Fibroblast of skin of left quadriceps (primary cell): ENCODE results near the gene TNFAIP8L2.
A peak's percentile ranks its signal among the peaks of the same experiment; 100 is the strongest.
"Not testable (repeated sequence)": the region's sequence is repeated elsewhere in the genome, so short reads cannot be mapped to it uniquely, and the experiment has no call there.

Experiments
- DNase-seq, 2 experiments: peaks; one replicate each; pipeline ENCODE4 v3.0.0-alpha.2; 2013; ENCODE audit warnings: low read depth in 2 of 2

The TNFAIP8L2 gene

DNA sequence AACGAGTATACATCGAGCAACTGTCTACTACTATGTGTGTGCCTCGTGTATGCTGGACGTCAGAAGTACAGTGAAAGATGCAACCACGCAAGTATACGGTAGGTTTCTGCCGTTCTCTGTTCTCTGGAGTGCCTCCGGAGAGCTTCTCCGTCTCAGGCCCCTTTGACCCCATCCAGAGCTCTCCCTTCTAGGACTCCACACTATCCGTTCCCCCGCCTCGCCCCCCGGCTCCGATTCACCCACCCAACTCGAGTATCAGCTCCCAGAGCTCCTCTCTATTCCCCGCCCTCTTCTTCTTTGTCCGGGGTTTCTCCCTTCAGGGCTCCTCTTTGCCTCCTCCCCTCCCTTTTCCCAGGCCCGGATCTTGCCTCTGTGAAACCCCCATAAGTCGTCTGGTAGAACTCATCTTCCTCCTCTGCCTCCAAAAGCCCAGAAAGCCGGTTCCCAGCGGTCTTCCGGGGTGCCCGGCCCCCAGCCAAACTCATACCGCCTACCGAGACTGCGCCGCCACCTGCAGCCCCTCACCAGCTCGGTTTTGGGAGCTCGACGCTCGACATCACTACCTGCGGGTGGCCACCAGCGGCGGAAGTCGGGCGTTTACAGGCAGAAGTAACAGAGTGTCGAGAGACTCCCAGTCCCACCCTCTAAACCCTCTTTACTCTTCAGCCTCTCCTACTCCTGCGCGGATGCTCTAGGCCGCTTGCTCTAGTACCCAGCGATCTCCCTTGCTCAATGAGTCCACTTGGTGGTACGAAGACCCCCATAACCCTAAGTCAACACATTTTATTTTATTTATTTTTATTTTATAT lies 33.4 kb downstream of the TNFAIP8L2 start, which contains the start of gene VPS72:
TSS of gene VPS72 (minus strand) at position 561 of the 809 bp plus-strand sequence. CDS start at position 485, 76 bp downstream.
- DNase-seq, result peak; percentile 72 to 75

DNA sequence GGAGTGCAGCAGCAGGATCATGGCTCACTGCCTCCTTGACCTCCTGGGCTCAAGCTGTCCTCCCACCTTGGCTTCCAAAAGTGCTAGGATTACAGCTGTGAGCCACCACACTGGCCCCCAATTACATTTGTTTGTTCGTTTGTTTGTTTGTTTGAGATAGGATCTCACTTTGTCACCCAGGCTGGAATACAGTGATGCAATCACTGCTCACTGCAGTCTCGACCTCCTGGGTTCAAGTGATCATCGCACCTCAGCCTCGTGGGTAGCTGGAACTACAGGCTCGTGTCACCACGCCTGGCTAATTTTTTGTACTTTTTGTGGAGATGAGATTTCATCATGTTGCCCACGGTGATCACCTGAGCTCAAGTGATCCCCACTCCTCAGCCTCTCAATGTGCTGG lies 35.6 kb downstream of the TNFAIP8L2 start:
- DNase-seq, result no peak

DNA sequence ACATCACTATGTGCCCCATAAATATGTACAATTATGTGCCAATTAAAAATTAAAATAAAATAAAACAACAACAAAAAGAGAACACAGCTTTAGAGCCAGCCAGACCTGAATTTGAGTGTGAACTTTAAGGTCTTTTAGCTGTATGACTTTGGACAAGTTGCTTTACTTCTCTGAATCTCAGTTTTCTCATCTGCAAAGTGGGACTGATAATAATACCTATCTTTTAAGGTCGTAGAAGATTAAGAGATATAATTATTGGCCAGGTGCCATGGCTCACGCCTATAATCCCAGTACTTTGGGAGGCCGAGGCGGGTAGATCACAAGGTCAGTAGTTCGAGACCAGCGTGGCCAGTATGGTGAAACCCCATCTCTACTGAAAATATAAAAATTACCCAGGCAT lies 36.9 kb downstream of the TNFAIP8L2 start:
- no peak for DNase-seq

DNA sequence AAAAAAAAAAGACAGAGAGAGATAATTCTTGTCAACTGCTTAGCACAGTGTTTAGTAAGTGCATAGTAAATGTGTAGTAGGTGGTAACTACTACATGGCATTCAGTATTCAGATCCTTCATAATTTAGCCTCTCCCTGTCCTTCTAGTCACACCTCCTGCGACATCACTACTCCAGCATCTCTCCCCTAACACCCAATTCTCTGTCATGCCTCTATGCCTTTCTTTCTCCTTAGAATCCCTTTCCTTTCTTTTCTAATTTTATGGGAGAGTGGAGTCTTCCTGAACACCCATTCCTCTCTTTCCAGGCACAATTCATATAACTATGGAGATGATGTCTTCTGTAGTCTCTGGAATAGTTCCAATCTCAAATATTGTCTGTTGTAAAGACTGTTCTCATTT lies 37.4 kb downstream of the TNFAIP8L2 start:
- no peak for DNase-seq

DNA sequence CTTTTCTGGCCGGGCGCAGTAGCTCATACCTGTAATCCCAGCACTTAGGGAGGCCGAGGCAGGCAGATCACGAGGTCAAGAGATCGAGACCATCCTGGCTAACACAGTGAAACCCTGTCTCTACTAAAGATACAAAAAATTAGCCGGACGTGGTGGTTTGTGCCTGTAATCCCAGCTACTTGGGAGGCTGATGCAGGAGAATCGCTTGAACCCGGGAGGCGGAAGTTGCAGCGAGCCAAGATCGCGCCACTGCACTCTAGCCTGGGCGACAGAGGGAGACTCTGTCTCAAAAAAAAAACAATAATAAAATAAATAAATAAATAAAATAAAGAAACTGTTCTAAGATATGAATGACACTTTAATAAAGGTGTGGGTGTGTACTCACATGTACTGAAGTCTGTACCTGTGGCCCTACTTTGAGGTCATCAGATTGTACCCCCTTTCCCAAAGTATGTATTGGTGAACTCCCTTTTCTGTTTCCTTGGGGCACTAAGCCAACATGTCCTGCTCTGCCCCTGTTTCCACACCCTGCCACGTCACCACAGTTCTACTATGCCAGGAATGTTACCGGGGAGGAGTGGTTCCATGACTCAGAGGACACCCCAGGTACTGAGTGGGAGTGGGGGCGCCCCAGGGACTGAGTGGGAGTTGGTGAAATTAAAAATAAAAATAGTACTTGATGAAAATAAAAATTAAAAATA lies 38.6 kb downstream of the TNFAIP8L2 start:
- DNase-seq, result peak; percentile 74 to 80

DNA sequence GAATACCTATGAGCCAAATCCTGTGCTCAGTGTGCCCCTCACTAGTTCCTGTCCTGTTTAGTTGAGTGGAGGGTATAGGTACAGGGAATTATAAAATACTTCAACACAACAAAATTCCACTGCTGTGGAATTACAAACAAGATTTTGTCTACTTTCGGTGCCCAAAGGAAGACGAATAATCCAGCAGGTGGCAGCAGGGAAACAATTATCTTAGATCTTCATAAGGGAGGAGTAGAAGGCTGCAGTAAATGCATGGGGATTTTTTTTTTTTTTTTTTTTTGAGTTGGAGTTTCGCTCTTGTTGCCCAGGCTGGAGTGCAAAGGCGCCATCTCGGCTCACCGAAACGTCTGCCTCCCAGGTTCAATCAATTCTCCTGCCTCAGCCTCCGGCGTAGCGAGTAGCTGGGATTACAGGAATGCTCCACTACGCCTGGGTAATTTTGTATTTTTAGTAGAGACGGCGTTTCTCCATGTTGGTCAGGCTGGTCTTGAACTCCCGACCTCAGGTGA lies 39.9 kb downstream of the TNFAIP8L2 start:
- peak; percentile 78 to 81 for DNase-seq

DNA sequence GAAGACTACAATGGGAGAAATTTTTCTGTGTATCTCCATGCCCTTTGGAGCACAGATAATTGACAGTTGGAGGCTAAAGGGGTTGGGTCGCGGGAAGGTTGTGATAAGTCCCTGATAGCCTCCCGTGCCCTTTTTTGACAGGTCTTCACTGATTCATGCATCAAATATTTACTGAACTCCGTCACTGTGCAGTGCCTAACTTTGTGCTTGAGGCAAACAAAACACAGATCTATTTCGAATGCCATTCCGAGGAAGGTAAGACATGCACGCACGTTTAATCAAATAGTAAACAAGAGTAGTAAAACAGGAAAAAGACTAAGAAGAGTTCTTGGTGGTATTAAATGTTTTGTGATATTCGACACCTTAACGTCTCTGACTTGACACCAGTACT lies 41.4 kb downstream of the TNFAIP8L2 start:
- no peak for DNase-seq

DNA sequence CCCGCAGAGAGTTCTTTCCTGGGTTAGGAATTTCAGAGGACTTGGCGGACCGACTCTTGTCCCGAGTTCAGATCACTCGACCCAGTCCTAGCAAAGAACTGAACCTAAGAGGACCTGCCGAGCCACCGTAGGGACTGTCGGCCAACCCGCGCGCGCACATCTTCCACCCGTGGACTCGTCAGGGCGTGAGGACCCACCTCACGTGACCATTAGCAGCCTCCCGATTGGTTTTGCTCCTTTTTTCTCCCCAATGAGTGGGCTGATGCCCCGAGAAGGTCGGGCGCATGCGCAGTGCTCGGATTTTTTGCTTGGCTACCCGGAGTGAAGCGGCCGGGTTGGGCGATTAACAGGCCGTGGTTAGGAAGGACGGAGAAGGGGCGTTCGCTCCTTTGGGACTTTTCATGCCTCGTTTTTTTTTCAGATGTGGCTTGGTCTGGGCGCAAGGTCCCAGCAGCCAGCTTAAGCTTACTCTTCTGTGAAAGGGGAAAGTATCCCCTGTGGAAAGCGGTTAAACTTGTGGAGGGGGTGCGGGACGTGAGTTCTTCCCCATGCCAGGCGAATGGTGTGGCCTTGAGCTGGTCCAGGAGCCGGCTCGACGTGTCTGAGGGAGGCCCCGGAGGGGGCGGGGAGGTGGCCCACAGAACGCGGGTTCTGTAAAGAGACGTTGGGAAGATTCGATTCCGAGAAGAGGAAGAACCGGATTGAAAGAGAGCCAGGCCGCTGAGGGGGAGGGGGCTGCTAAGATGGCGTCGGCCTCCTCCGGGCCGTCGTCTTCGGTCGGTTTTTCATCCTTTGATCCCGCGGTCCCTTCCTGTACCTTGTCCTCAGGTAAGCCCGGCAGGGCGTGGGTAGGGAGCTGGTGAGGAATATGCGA lies 42.0 kb downstream of the TNFAIP8L2 start, which contains the start of gene PIP5K1A:
TSS of gene PIP5K1A (plus strand) at position 299 of the 874 bp plus-strand sequence. CDS start at position 744, 445 bp downstream.
- DNase-seq, result peak; percentile 96 to 97

DNA sequence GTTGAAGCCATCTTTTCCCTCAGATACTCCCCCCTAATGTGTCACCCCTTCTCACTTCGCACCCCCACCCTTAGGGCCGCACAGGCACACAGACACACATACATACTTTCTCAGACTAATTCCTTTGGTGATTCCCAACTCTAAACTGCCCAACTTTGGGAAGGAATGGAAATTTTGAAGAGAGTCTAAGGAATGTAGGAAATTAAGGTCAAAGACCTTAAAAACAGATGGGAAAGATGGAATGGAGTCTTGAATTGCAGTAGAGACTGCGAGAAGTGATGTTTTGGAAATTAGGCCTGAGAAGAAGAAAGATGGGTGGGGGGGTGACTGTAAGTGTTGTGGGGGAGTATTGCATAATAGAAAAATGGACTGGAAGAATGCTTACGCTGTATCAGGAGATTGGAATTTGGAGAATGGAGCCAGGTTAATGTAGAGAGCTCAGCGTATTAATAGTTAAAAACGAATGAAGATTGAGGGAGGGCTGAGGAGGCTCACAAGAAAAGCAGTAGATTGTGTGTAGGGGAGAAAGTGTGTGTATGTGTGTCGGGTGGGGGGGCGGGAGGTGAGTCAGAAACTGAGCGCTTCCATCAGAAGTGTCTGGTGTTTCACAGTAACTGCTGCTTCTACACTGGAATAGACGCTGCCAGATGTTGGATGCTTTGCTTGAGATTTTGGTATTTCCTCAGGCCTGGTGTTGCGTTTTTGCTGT lies 43.6 kb downstream of the TNFAIP8L2 start:
- DNase-seq, result peak; percentile 92 to 93

DNA sequence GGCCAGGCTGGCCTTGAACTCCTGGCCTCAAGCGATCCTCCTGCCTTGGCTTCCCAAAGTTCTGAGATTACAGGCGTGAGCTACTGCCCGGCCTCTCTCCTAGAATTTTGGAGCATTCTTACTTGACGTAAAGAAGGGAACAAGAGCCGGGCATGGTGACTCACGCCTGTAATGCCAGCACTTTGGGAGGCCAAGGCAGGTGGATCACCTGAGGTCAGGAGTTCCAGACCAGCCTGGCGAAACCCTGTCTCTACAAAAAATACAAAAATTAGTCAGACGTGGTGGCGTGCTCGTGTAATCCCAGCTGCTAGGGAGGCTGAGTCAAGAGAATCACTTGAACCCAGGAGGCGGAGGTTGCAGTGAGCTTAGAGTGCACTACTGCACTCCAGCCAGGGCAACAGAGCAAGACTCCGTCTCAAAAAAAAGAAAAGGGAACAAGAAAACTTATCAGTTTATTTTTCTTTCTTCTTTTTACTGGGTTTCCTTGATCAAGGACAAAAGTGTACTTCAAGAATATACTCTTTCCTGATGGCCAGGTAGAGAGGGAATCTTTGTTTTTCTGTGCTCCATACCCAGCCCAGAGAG lies 49.0 kb downstream of the TNFAIP8L2 start:
- not testable (repeated sequence) for DNase-seq
